Transverse colon (tissue), 4 donors: Measurements from ENCODE around the gene GAB1. TPM values are rescaled to one million over a fixed set of nuclear protein-coding genes. Genes with fewer than 3 reads are reported as not detected.

Experiments
- DNase-seq: peaks from one replicate; pipeline ENCODE4 v3.0.0-alpha.2; 2019
- H3K27ac ChIP-seq, 4 donors: fragments of 200-600 bp; sonication (generic); 2 replicates each; pipeline ENCODE4 v1.5.1; 2016 to 2018; ENCODE audit warnings: inconsistent platforms in 4 of 4
- H3K27me3 ChIP-seq: fragments of 200-600 bp; sonication (generic); 2 replicates; pipeline ENCODE4 v1.5.1; 2017; ENCODE audit warnings: inconsistent platforms
- H3K36me3 ChIP-seq, 4 donors: fragments of 200-600 bp; sonication (generic); 2 replicates each; pipeline ENCODE4 v1.5.1; 2017 to 2019; ENCODE audit warnings: inconsistent platforms in 4 of 4
- H3K4me1 ChIP-seq, 4 donors: fragments of 200-600 bp; sonication (generic); 2 replicates each; pipeline ENCODE4 v1.5.1; 2017 to 2020; ENCODE audit warnings: inconsistent platforms in 4 of 4
- H3K4me3 ChIP-seq, 4 donors: fragments of 200-600 bp; sonication (generic); 1 replicate in 1 of 4; 2 replicates in 3 of 4; pipeline versions ENCODE4 v1.5.1 to v1.6.1; 2017 to 2019; ENCODE audit warnings: inconsistent platforms in 4 of 4
- H3K9me3 ChIP-seq, 2 donors: fragments of 200-600 bp; sonication (generic); 2 replicates each; pipeline ENCODE4 v1.5.1; 2017 to 2019; ENCODE audit warnings: inconsistent platforms in 2 of 2
- CTCF ChIP-seq, 5 experiments: fragments of 200-600 bp in 3 of 5; fragments of 450-650 bp in 2 of 5; sonication (generic) in 3 of 5; IDR thresholded peaks; 1 replicate in 2 of 5; 2 replicates in 3 of 5; pipeline ENCODE4 v1.5.1; 2016 to 2017; ENCODE audit warnings: antibody characterized with exemption in 5 of 5, inconsistent platforms in 3 of 5, mild to moderate bottlenecking in 2 of 5, moderate library complexity in 1 of 5
- EP300 ChIP-seq: sonication (generic); formaldehyde crosslinking; IDR thresholded peaks from one replicate; pipeline ENCODE4 v1.6.1; 2017; ENCODE audit warnings: antibody characterized with exemption, low read depth
- POLR2A ChIP-seq: fragments of 450-650 bp; IDR thresholded peaks from one replicate; pipeline ENCODE4 v1.6.1; 2016; ENCODE audit warnings: antibody characterized with exemption, mild to moderate bottlenecking, moderate library complexity
- POLR2AphosphoS5 ChIP-seq, 3 donors: sonication (generic); formaldehyde crosslinking; IDR thresholded peaks; one replicate each; pipeline ENCODE4 v1.6.1; 2016; ENCODE audit warnings: antibody characterized with exemption in 3 of 3
- WGBS, 2 donors: methylation state at CpG; one replicate each; pipeline ENCODE4 v1.1.5; 2018; ENCODE audit warnings: low coverage in 1 of 2; 5-methylcytosine and 5-hydroxymethylcytosine counted together
- in situ Hi-C, 4 donors: fragments of 200-750 bp; cut with MboI; loops; one replicate each; pipeline versions ENCODE4 v1.15.0 to v1.15.1; 2017; ENCODE audit warnings: low sequenced_read_pairs in 3 of 4, low pct_ligation_motif_present in 1 of 4, low pct_unique_long_range_greater_than_20kb in 1 of 4
- intact Hi-C: fragments of 100-400 bp; cut with DNase I; formaldehyde crosslinking; loops from one replicate; pipeline ENCODE4 v1.15.1; 2023; ENCODE audit warnings: low total_unique reads
- total RNA-seq, 4 donors: library from RNA; depleted of rRNA; stranded (reverse); fragments of >200 nt; gene quantifications; one replicate each; pipeline ENCODE4 v1.1.0, GENCODE V29; 2016

Gene GAB1
- total RNA-seq, 4 donors from 2014 or later, result 33.0 to 72.7 (median 62.2) TPM

GRCh38 chr4:143486314-143486713 is 149.6 kb downstream of the GAB1 start:
- no peak for TF ChIP-seq POLR2A
- no peak for TF ChIP-seq POLR2AphosphoS5 (IDR thresholded peaks at IDR 0.05)
- TF ChIP-seq EP300, result no peak
- no peak for TF ChIP-seq CTCF (IDR thresholded peaks at IDR 0.05)
- Histone ChIP-seq H3K4me1 (no peaks in the 10 kb centered on the region), H3K27ac (no peak overlapping the region), H3K27me3 (no peaks in the 10 kb centered on the region), H3K9me3 (no peaks in the 10 kb centered on the region), H3K36me3 (no peaks in the 10 kb centered on the region), H3K4me3 (no peak overlapping the region)
- intact Hi-C loops (no loop called here), in situ Hi-C loops (loop anchor here in 3 of 4 donors (10.0 to 25.0 kb wide), 3 partner anchors 162 to 282 kb away; no protein-coding TSS in a partner anchor)
- 82 to 88% methylated on average over 1 of the region's 1 CpG for WGBS, 2 donors
- no peak for DNase-seq

- H3K27ac ChIP-seq, result no peak overlapping the region
- no peaks in the 10 kb centered on the region for H3K27me3 ChIP-seq
- intact Hi-C loops (no loop called here), in situ Hi-C loops (loop anchor here in 3 of 4 donors (10.0 to 25.0 kb wide), 3 partner anchors 164 to 284 kb away; no protein-coding TSS in a partner anchor)
- no peaks in the 10 kb centered on the region for H3K9me3 ChIP-seq
- no peak for TF ChIP-seq CTCF (IDR thresholded peaks at IDR 0.05)
- no peak for TF ChIP-seq POLR2A
- no peak for TF ChIP-seq EP300
- no peak for TF ChIP-seq POLR2AphosphoS5 (IDR thresholded peaks at IDR 0.05)
- DNase-seq, result no peak
- H3K4me3 ChIP-seq, result no peak overlapping the region
- no peaks in the 10 kb centered on the region for H3K36me3 ChIP-seq
- 91 to 100% methylated on average over 1 to 3 of the region's 3 CpGs for WGBS, 2 donors
- H3K4me1 ChIP-seq, result no peaks in the 10 kb centered on the region
Measured at GRCh38 chr4:143488687-143489086, 152.0 kb downstream of the GAB1 start.

GRCh38 chr4:143489106-143489505 is 152.4 kb downstream of the GAB1 start:
- H3K27me3 ChIP-seq, result no peaks in the 10 kb centered on the region
- H3K4me1 ChIP-seq, result no peaks in the 10 kb centered on the region
- 98% methylated on average over 2 of the region's 2 CpGs; no CpG with 5 or more reads in 1 of the 2 donors for WGBS, 2 donors
- intact Hi-C loops (no loop called here), in situ Hi-C loops (loop anchor here in 3 of 4 donors (10.0 to 25.0 kb wide), 3 partner anchors 164 to 284 kb away; no protein-coding TSS in a partner anchor)
- no peak for DNase-seq
- no peak overlapping the region for H3K27ac ChIP-seq
- TF ChIP-seq POLR2AphosphoS5 (IDR thresholded peaks at IDR 0.05) (no peak), POLR2A (no peak), EP300 (no peak), CTCF (IDR thresholded peaks at IDR 0.05) (no peak)
- no peaks in the 10 kb centered on the region for H3K9me3 ChIP-seq
- H3K4me3 ChIP-seq, result no peak overlapping the region
- H3K36me3 ChIP-seq, result no peaks in the 10 kb centered on the region

- intact Hi-C loops, result no loop called here
- Histone ChIP-seq H3K27ac (no peak overlapping the region), H3K36me3 (no peaks in the 10 kb centered on the region), H3K4me1 (no peaks in the 10 kb centered on the region), H3K27me3 (no peaks in the 10 kb centered on the region), H3K4me3 (no peak overlapping the region), H3K9me3 (no peaks in the 10 kb centered on the region)
- 86 to 88% methylated on average over 8 of the region's 8 CpGs for WGBS, 2 donors
- DNase-seq, result no peak
- in situ Hi-C loops, result loop anchor here in 1 of 4 donors (25.0 kb wide), 1 partner anchor 286 kb away; no protein-coding TSS in a partner anchor
- TF ChIP-seq CTCF (IDR thresholded peaks at IDR 0.05) (no peak), POLR2A (no peak), EP300 (no peak), POLR2AphosphoS5 (IDR thresholded peaks at IDR 0.05) (no peak)
Measured at GRCh38 chr4:143498021-143498420, 161.3 kb downstream of the GAB1 start.
